GM19043 (cell line): ENCODE data around the gene MEX3A.

Experiments used
- ATAC-seq: cut with Tn5 transposase; IDR thresholded peaks from one replicate; pipeline ENCODE4 v1.9.1; 2021; ENCODE audit warnings: low read depth; ENCODE audit not compliant: unreplicated experiment

MEX3A gene

DNA sequence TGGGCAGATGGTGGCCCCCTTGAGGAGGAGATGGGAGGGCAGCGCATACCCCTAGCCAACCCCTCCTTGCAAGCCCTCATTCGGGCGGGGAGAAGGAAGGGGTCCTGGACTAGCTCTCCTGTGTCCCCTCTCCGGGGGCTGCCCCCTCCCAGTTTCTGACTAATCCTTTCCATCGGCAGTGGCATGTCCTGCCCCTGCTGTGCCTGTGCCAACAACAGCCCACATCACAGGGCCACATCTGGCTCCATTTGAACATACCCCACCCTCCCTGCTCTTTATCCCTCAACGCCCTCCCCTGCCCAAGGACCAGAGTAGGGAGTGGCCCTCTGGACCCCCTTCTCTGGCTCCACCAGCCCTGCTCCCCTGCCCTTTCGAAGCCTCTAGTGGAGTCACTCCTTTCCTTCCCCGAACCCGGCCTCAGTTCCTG lies 21.3 kb upstream of the MEX3A start:
- no peak for ATAC-seq

- no peak for ATAC-seq
Measured at GRCh38 chr1:156102633-156103511, 20.6 kb upstream of the MEX3A start.

DNA sequence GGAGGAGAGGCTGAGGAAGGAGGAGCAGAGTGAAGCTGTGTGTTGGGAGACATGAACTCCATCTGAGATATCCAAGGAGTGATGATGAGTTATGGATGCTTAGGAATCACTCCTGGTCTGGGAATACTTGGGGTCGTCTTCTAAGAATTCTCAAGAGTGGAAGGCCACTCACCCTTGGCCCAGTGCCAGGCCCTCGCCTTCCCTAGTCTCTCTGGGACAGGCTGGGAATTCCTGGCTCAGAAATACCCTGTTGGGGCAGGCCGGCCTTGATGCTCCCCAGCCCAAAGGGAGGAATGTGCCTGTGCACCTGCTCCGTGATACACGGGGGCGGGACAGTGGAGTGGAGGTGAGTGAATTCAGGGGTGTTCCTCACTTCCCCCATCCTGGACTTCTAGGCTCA lies 19.6 kb upstream of the MEX3A start:
- no peak for ATAC-seq

DNA sequence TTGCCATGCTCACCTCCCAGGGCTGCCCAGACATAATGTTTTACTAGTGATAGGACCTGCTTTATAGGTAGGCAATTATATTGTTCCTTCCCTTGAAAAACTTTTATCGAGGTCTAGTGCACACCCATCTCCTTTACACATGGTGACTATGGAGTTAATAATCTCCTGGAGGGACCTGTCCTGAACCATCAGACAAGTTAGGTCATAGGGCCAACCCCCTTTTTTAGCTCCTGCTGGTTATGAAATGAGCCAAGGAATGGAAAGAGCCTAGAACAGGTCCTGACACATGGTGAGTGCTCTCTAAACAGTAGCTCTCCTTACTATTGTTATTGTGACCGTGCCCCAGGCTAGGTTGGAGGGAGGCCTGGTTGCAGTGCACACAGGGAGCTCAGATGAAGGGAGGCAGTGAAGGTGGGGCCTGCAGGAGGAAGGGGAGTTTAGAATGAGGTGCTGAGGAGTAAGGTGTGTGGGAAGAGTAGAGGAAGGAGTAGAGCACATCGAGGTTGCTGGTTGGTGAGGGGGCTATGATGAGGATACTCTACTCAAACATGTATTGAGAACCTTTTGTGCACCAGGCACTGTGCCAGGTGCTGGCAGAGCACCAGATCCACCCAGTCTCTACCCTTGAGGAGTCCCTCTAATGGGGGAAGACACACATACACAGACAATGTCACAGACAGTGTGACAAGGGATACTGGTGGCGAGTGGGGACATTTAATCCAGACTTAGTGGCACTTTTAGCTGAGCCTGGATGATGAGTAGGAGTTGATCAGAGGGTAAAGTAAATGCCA lies 18.1 kb upstream of the MEX3A start:
- ATAC-seq: no peak

- ATAC-seq: no peak
Measured at GRCh38 chr1:156099282-156099681, 17.0 kb upstream of the MEX3A start.

DNA sequence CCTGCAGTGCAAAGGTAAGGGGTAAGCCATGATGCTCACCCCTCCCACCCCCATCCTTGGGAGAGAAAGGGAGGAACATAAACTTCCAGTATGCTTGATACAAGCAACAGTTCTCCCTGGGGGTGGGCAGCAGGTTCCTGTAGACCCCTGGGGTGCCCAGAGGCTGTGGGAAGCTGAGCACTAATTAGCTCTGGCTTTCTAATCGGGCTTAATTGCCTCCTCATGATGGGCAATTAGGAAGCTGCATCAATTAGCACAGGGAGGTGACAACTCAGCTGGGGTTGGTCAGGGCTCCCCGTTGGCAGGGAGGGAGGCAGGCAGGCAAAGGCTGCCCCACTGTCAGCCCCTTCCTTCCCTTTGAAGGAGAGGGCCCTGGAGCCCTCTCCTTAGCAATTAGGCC lies 16.5 kb upstream of the MEX3A start:
- ATAC-seq: no peak

- ATAC-seq: no peak
Measured at GRCh38 chr1:156097499-156098178, 15.4 kb upstream of the MEX3A start.

GRCh38 chr1:156096640-156097391 lies 14.6 kb upstream of the MEX3A start:
- peak; percentile 54 for ATAC-seq

DNA sequence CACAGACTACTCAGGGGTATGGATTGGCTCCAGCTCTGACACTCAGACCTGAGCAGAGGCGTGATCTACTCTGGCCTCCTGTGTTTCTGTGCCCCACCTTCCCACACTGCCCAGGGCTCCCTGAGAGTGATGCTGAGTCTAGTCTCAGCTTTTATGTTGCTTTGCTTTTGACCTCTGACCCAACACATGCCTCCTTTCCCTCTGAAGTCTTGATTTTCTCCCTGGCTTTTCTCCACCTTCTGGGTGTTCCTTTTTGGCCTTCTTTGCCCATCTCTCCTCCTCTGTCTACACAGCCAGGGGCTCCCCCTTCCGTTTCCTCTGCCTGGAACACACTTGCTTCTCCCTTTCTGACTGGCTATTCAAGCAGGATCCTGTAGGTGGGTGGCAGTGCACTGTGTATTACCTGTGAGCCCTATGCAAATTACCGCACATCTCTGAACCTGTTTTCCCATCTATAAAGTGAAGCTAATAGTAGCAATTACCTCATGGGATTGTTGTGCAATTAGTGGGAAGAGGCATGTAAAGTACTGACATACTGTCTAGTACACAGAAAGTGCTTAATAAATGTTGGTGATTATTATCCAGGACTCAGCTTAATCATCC lies 13.7 kb upstream of the MEX3A start:
- no peak for ATAC-seq

GRCh38 chr1:156091610-156092009 lies 9.3 kb upstream of the MEX3A start:
- no peak for ATAC-seq

- no peak for ATAC-seq
Measured at GRCh38 chr1:156090840-156091188, 8.5 kb upstream of the MEX3A start.

DNA sequence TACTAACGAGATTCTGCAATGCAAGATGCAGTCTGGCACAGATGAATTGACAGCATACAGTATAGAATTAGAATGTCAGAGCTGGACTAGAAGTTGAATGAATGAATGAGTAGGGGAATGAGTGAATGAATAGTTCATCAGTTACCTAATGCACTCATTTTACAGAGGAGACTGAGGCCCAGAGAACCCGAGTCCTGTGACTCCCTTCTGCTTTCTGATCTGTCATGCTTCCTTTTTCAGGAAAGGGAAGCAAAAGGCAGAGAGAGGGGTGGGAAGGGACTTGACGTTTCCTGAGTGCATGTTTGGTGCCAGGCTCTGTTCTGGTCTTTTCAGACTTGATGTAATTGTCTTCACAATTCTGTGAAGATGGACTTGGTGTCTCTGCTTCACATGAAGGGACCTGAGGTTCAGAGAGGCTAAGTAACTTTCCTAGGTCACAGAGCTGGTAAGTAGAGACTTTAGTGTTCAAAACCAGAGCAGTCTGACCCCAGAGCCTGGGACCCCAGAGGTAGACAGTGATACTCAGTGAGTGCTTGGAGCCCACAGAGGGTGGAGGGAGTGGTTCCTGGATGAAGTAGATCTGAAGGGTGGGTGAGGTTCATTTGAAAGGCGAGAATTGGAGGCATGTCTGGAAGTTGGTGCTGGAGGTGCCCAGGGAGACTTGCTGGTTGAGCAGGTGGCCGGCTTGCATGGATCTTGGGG lies 8.0 kb upstream of the MEX3A start:
- ATAC-seq: no peak

GRCh38 chr1:156089704-156090103 lies 7.4 kb upstream of the MEX3A start:
- ATAC-seq: no peak

DNA sequence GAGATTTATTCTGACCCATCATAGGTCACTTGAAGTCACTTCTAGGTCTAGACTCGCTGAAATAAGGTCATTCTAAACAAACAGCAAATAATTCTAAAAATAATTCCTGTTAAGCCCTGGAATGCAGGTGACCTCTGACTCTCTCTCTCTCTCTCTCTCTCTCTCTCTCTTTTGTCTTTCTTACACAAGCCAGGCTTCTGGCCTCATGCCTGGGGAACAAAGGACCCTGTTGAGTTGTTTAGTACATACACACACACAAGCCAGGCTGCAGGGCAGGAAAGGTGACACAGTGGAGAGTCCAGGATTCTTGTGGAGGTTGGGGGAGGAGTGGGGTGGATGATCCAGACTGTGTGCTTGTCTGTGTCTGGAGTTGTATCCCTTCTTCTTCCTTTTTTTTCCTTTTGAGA lies 4.0 kb upstream of the MEX3A start:
- ATAC-seq: no peak

GRCh38 chr1:156083800-156084790 lies 1.8 kb upstream of the MEX3A start:
- ATAC-seq: no peak

DNA sequence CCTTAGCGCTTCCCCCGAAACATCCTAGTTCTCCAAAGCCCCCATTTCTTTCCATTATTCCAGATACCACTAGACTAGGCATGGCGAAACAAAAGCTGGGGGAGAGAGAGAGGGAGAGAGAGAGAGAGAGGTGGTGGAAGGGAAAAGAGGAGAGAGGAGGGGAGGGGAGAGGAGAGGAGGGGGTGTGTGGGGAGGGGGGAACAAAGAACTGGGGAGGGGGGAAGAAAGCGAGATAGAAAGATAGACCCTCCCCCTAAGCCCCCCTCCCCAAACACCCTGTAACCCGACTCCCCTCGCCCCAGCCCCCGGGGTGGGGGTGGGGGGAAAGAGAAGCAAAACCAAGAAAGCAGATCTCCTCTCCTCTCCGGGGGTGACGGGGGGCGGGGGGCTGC lies 352 bp downstream of the MEX3A start:
- ATAC-seq: no peak

GRCh38 chr1:156081180-156081916 lies 917 bp downstream of the MEX3A start:
- no peak for ATAC-seq

DNA sequence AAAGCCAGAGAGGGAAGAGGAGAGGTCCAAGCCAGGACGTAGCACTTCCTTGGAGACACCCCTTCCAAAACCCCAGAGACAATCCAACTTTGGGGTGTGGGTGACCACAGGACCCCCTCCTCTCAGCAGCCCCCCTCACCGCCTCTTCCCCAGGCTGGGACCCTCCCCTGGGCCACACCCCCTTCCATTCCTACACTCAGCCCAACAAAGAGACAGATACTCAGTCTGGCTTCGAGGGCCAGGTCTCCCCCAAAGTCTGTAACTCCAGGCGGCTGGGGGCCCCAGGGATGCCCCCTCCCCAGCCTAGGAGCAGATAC lies 1.4 kb downstream of the MEX3A start:
- ATAC-seq: no peak
